ENCODE results near the gene EFNA5.

GRCh38 chr5:107699425-107699824 lies 28.7 kb upstream of the EFNA5 start:
- TF ChIP-seq GATA2 (IDR thresholded peaks at IDR 0.05; ENCODE audit: low read depth, low read length) (no peak), GATA3 (IDR thresholded peaks at IDR 0.05; ENCODE audit: low read depth, low read length) (no peak)

Measured in SH-SY5Y (cell line).